ENCODE measurements around the gene BUB3.
"Not testable (repeated sequence)": the region's sequence is repeated elsewhere in the genome, so short reads cannot be mapped to it uniquely, and the experiment has no call there.

BUB3 gene

DNA sequence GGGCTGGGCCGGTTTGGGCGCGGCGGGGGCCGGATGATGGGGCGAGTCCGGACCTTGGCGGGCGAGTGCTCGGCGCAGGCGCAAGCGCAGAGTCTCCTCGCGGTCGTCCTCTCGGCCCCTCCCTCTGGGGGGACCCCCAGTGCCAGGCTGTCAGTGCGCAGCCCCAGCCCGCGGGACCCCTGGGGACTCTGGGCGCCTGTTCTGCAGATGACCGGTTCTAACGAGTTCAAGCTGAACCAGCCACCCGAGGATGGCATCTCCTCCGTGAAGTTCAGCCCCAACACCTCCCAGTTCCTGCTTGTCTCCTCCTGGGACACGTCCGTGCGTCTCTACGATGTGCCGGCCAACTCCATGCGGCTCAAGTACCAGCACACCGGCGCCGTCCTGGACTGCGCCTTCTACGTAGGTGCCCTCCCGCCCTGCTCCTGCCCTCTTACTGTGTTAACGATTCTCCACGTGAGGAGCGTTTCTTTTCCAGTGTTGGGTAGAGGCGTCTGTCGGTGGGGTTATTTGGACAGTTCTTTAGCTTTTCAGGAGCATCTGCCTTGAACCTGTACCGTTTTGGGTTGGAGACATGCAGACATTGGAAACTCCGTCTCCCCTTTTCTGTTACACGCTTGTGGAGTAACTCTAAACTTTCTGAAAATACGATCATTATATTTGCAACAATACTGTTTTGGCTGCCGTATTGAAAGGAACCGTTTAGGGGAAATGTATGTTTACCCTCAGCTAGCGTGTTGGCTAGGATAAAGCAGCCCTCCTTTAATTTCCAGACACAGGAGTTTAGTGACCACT, 706 bp downstream of the BUB3 start:
- DNase-seq = peak; percentile 81

DNA sequence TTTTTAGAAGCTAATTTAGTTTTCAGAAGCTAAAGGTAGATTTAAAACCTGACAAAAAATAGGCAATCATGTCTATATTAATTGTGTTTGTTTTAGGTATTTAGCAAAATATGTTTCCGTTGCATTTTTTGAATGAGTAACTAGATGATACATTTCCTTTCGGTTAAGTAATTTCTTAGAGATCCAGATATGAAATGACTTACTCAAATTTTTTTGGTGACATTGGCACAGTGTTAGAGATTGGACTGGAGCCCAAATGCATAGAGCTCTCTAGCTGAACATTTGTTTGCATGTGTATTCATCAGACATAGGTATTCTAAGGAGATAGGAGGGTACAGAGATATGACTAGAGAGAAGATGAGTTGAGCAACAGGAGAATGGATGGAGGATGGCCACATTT, 1.9 kb downstream of the BUB3 start:
- DNase-seq = no peak

DNA sequence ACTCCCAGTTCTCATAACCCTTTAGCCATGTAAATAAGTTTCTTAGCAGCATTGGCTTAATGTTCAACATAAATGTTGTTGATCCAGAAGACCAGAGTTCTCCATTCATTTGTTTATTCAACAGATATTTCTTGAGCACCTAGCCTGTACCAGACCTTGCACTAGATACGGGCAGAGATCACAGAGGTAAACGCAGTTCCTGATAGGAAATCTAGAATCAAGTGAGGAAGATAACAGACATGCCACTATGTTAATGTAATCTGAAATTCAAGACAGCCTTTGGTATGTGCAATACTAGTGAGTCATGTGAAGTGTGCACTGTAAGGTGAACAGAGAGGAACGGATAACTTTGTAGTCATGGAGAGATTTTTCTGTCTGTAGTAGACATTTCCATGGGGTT, 3.0 kb downstream of the BUB3 start:
- DNase-seq = no peak

DNA sequence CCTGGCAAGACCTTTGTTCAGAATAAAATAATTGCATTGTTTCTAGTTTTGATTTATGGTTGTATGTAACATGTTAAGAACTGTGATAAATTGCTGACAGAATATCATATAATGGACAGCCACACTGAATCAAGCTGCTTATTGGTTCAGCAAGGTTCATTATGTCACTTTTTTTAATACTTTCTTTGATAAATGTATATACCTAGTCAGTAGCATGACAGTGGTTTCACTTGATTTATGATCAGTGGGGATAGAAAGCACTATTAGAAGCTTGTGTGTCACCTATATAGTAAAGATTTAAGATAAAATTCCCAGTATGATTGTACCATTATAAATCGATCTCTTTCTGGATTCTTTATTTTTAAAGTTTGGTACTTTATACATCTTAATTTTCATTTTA, 4.5 kb downstream of the BUB3 start:
- DNase-seq = no peak

DNA sequence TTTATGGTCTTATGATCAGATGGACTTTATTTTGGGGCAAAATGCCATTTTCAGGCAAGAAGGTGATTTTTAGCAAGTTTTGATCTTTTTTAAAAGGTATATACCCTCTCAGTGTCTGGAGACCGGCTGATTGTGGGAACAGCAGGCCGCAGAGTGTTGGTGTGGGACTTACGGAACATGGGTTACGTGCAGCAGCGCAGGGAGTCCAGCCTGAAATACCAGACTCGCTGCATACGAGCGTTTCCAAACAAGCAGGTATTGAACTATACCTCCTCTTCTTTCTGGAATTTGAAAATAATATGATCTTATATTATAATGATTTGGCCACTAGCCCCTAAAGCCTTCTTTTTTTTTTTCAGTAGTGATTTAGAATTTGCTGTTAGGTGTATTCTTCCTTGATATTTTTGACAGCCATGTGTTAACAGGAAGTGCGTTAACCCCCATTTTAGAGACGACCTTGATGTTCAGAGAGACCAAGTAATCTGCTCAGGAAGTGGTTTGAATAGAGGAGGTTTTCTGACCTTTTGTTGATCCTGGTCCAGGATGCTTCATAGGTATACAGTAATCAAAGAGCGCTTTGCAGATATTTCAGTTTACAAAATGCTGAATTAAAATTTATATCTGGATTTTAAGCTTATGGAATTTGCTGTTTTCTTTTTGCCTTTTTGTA, 6.2 kb downstream of the BUB3 start:
- no peak for DNase-seq

DNA sequence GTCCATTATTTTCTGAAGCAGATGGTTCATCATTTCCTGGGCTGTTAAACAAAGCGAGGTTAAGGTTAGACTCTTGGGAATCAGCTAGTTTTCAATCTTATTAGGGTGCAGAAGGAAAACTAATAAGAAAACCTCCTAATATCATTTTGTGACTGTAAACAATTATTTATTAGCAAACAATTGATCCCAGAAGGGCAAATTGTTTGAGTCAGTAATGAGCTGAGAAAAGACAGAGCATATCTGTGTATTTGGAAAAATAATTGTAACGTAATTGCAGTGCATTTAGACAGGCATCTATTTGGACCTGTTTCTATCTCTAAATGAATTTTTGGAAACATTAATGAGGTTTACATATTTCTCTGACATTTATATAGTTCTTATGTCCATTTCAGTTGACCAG, 10.1 kb downstream of the BUB3 start:
- no peak for DNase-seq

DNA sequence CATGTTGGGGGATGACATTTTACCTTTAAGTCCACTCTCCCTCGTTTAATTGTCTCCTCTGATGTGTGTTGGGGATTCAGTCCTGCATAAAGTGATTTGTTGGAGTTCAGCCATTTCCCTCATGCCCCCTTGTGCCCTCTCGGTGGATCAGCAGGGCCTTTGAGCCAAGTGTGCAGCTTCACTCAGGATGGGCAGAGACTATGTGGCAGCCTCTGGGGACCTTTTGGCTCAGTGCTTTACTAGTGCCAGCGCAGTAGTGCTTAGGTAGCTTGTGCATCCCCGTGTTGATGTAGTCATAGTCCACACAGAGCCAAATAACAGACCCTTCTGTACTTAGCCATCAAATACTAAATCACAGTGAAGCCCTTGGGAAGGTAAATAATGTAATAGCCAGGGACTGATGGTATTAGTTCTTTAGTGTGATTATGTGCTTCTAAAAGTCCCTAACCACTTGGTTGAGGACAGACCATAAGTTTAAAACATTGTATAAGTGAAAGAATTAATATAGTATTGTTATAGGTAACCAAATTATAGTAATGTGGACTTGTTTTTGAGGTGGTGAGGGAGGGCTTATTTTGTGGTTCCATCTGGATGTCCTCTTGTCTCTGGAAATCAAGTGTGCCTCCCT, 11.4 kb downstream of the BUB3 start:
- DNase-seq = peak; percentile 17

DNA sequence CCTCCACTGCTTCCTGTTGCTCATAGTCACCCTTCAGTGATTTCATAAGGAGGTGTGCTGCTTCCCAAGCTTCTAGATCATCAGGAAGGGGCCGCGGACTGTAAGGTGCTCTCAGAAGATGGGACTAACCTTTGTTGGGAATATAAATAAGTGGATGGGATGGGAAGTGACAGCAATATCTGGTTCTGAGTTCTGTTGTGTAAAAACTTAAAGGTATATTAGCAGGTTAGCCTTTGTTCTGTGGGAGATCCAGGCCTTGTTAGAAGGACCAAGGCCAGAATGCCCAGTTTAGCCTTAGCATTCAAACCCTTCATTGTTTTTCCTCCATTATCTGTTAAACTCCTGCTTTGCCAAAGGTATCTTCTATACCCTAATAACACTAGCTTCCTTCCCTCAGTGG, 12.4 kb downstream of the BUB3 start:
- no peak for DNase-seq

DNA sequence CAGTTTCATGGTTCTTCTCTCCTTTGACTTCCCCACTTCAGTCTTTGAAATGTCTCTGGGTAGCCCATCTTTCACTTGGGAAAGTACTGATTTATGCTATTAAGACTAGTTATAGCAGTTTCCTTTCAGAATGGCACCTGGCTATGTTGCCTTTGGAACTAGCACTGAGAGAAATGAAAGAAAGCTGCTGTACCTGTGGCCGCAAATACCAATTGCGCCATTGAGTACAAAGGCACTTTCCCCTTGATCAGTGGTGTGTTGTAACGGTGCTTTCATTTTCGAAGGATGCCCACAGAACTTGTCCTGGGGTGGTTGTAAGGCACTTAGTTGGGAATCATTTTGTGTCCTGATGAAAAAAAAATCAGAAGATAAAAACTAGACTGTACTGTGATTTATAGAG, 16.8 kb downstream of the BUB3 start:
- DNase-seq = no peak

DNA sequence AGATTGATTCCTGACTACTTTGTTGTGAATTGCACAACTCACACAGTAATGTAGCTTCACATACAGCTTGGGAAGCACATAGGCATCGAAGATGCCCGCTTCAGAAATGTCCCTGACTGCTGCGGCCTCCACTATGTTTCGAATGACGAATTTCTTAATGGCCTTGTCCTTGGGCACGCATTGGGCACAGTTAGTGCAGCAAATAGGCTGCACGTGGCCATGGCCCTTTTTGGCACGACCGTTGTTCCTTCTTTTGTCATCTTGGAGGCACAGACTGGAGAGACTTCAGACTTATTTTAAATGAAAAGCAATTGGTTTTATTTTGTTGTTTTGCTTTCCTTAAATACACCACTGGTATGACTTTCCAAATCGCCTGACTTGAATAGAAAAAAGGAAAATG, 17.4 kb downstream of the BUB3 start:
- DNase-seq = not testable (repeated sequence)

DNA sequence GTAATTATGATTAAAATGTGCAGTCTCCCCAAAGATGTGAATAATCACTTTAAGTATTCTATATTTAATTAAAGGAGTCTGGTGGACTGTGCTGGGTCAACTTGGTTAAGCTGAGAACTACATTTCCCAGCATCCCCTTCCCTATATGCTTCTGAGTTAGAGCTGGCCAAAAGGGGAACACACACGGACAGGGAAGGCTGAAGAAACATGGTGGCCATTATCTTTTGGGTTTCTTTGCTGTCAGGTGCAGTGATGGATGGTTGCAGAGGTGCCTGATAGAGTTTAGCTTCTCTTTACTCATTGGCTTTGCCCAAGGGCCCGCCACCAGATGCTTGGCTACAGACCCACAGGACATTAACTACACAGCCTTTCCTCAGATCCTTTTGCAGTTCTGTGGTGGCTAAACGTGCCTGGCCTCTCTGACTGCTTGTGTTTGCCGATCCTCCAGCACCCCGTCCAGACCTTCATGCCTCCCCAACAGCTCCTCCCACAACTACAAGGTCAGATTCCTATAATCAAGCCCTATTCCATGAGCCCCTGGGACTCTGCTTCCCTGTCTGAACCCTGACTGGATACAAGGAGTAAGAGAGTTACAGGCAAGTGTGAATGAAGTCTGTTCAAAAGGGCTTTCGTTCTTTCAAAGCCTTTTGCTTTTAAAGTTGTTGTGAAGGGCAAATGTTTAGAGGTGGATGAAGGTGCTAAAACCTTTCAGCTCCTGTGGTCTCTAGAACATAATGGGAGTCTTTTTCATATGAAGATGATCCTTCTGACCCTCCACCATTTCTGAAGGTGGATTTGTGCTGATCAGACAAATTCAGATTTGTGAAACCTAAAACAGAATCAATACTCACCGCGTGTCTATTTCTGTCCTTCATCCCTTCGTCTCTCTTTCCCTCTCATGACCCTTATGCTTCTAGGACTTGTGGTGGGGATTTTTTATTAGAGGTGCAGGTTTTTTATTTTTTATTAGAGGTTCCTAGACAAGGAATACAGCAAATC, 21.5 kb downstream of the BUB3 start:
- no peak for DNase-seq

DNA sequence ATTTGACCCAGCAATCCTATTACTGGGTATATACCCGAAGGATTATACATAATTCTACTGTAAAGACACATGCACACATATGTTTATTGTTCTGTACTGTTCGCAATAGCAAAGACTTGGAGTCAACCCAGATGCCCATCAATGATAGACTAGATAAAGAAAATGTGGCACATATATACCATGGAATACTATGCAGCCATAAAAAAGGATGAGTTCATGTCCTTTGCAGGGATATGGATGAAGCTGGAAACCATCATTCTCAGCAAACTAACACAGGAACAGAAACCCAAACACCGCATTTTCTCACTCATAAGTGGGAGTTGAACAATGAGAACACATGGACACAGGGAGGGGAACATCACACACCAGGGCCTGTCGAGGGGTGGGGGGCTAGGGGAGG, 24.2 kb downstream of the BUB3 start:
- not testable (repeated sequence) for DNase-seq

DNA sequence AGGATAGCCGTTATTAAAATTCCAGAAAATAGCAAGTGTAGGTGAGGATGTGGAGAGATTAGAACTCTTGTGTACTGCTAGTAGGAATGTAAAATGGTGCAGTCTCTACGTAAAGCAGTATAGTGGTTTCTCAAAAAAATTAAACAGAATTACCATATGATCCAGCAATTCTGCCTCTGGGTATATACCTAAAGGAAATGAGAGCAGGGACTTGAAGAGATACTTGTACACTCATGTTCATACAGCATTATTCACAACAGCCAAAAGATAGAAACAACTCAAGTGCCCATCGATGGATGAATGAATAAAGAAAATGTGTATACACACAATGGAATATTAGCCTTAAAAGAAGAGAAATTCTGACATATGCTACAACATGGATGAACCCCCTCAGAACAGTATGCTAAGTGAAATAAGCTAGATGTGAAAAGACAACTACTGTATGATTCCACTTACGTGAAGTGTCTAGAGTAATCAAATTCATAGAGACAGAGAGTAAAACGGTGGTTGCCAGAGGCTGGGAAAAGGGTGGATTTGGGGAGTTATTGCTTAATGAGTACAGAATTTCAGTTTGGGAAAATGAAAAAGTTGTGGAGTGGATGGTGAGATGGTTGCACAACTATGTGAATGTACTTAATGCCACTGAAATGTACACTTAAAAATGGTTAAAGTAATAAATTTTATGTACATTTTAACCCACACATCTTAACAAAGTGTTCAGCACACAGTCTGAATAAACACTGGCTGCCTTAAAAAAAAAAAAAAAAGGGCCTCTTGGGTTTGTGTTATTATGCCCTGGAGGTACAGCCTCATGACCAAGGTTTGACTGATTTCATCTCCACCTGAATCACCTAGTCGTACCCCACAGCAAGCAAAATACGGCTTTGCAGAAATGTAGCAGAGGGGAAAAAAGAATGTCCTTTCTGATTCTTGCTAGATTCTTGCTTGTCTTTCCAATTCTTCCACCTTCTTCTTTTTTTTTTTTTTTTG, 26.2 kb downstream of the BUB3 start:
- no peak for DNase-seq

DNA sequence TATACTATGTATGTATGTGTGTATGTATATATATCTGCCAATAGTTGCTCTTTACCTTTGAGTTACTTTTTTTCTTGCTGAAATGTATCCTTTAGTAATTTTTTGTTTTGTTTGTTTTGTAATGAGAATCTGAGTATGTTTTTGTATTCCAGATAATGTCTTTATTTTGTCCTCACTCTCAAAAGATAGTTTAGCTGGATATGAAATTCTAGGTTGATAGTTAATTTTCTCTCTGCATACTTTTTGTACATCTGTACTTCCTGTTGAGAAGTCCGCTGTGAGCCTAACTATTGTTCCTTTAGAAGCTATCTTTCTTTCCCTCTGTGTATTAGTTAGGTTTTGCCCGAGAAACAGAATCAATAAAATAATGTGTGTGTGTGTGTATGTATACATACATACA, 29.5 kb downstream of the BUB3 start:
- DNase-seq = no peak

DNA sequence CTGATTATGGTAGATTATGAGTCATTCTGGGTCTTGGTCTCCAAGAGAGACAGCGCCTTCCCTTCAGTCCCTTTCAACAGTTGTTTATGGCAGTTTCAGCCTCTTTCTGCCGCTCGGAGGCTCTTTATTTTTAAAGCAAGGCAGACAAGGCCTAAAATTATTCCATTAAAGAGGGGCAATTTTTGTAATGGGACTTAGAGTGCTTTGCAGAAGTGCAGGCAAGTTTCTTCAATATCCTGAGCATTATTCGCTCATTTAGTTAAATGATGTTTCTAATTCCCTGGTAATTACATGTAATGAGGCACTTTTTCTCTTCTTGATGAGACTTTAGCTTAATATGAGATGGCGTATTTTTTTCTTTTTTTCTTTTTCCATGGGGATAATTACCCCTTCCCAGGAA, 33.6 kb downstream of the BUB3 start:
- DNase-seq = peak; percentile 49

DNA sequence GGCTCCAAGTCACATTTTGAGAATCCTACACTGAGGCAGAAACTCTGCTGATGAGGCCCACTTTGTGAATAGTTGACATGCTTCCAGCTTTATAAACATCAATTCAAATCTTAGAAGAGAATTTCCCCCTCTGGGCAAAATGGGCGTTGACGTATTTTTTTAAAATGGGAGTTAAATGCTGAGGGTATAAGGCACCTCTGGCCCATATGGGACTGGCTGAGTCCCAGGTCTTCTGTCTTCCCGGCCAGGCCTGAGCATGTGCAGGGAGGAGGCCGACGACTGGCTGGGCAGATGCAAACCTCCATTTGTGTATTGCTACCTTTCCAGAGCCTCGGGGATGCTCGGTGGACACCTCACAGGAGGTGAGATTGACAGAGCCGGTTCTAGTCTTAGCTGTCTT, 37.7 kb downstream of the BUB3 start:
- DNase-seq = no peak

DNA sequence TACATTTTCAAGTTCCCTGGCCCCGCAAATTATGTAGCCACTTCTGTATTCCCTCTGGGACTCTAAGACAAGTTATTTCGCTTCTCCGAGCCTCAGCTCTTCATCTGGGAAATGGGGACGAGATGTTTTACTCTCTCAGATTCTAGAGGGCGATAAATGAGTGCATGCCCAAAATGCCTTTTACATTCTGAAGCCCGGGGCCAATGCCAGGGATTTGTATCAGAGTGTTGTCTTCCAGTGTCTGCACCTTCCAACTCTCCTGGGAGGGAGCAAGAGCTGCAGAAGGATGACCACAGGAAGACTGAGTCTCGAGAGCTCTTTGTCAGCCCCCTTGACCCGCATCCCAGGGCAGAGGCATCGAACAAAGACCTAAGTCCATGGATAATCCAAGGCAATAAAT, 39.9 kb downstream of the BUB3 start:
- DNase-seq = no peak

DNA sequence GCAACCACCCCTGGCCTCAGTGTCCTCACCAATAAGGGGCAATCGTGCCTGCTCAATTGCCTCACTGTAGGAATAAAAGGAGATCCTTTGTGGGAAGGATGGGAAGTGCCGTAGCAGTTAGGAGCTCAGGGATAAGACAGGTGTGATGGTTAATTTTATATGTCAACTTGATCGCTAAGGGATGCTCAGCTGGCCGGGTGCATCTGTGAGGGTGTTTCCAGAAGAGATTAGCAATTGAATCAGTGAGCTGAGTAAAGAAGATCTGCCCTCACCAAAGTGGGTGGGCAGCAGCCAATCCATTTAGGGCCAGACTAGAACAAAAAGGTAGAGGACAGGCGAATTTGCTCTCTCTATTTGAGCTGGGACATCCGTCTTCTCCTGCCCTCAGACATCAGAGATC, 46.3 kb downstream of the BUB3 start:
- DNase-seq = no peak

DNA sequence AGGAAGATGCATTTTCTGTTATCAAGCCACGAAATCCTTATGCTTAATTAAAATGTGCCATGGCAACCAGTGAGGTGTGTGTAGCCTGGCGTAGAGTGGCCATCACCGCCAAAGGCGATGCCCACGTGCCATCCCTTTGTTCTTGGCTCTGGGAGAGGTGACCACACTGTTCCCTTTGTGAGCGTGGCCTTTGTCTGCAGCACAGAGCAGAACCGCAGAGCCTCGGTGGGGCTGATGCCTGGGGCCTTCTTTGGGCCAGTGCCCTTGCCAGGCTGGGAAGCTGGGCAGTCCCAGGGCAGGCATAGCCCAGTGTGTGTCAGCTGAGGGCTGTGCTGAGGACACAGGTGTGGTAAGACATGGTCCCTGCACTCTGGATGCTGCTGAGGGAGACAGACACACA, 48.3 kb downstream of the BUB3 start:
- DNase-seq = no peak

DNA sequence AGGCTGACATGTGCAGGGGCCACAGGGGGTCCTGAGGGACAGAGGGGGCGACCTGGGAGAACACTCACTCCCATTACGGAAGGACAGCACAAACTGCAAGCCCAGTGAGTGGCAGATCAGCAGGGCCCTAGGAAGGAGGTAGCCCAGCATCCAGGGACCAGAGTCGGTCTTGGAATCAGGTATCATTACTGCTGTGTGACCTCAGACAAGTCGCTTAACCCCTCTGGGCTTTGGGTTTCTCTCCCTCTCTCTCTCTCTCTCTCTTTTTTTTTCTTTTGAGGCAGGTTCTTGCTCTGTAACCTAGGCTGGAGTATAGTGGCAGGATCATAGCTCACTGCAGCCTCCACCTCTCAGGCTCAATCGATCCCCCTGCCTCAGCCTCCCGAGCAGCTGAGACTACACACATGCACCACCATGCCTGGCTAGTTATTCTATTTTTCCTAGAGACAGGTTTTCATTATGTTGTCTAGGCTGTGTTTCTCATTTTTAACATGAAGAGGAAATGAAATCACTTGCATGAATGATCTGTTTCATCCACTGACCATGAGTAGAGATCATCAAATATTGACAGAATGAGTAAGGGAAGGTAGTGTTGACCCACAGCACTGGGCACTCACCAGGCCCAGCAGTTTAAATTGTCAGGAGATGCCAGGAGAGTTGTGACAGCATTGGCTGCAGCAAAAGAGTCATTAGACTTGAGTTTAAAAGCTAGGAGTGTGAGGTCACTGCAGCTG, 49.4 kb downstream of the BUB3 start:
- DNase-seq = no peak

DNA sequence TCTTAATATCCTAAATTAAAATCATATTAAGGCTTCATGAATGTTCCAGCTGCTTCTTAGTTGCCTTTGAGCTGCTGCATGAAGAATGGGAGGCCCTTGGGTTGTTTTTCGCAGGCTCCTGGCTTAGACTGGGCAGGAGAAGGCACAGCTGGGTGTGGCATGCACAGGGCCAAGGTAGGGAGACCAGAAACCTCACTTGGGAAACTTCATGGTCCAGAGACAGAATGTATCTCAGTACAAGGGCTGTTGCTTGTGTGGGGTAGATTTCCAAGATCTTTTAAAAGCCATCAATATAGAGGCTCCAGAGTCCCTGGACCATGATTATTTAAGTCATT, 49.9 kb downstream of the BUB3 start:
- no peak for DNase-seq

Measured in retina (tissue), 1 donor.